ENCODE results near the gene DZIP3.

Gene DZIP3, protein sequence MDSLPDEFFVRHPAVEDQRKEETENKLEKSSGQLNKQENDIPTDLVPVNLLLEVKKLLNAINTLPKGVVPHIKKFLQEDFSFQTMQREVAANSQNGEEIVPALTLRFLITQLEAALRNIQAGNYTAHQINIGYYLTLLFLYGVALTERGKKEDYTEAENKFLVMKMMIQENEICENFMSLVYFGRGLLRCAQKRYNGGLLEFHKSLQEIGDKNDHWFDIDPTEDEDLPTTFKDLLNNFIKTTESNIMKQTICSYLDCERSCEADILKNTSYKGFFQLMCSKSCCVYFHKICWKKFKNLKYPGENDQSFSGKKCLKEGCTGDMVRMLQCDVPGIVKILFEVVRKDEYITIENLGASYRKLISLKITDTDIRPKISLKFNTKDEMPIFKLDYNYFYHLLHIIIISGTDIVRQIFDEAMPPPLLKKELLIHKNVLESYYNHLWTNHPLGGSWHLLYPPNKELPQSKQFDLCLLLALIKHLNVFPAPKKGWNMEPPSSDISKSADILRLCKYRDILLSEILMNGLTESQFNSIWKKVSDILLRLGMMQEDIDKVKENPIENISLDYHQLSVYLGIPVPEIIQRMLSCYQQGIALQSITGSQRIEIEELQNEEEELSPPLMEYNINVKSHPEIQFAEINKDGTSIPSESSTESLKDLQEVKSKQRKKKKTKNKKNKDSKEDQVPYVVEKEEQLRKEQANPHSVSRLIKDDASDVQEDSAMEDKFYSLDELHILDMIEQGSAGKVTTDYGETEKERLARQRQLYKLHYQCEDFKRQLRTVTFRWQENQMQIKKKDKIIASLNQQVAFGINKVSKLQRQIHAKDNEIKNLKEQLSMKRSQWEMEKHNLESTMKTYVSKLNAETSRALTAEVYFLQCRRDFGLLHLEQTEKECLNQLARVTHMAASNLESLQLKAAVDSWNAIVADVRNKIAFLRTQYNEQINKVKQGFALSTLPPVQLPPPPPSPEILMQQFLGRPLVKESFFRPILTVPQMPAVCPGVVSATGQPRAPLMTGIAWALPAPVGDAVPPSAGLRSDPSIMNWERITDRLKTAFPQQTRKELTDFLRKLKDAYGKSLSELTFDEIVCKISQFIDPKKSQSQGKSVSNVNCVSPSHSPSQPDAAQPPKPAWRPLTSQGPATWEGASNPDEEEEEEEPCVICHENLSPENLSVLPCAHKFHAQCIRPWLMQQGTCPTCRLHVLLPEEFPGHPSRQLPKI

DNA sequence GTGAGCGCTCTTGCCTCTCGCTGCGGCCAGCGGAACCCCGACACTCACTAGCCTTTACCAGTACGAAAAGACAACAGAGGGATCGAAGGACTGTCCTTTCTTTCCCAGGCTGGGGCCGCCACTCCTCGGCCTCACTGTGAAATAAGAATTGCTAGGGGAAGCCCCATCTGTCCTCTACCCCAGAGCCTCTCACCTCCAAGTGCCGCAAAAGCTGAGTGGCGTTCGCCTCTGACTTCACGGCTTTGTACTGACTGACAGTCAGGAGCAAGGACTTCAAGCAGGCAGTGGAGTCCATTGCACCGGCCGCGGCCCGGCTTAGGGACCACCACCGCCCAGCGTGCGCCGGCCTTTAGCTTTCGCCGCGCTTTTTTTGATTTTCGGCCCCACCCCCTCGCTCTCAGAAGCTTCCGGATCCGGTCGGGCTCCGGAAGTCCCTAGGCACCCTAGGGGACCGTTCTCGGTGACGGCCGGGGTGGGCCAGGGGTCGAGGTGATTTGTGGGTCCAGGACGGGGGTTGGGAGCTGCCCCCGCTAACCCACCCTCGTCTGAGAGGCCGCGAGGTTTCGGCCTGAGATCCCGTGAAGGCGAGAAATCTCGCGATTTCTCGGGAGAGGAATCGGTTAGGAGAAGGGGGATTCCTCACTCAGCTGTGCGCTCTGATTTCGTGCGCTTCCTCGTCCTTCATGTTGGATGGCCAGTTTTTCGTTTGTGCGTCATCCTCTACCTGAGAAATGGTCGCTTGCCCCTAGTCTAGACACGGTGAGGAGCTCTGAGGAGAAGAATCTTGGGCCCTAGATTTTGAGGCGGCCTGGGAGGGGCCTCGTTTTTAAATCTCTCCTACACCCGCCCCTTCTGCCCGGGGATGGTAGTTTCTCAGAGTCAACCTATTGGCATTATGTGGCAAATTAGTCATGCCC lies at the start of gene DZIP3, which contains the start of gene CIP2A:
Gene DZIP3, plus strand, starts transcription at position 642 of the 917 bp plus-strand sequence. CDS start 15,685 bp downstream, outside the sequence.
Gene CIP2A, minus strand, starts transcription at position 358 of the 917 bp plus-strand sequence. Its CDS starts 63 bp downstream, at position 295.
- peak; percentile 48 for DNase-seq (ENCODE audit: low read depth)

DNA sequence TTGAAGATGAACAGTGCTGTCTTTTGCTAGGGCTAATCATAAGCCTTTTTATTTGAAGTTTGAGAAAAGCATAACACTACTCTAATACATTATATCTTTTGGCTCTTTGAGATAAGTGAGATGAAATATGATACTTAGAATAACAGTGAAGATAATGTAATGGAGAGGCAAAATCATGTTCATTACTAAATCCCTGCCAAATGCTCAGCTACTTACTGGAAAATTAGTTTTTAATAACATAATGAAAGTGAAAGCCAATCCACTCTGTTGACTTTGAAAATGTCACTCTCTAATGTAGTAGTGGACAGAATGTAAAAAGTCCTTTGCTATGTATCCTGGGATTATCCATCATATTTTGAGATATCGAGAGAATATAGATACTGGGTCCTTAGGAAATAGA lies 43.3 kb upstream of the DZIP3 start:
- no peak for DNase-seq (ENCODE audit: low read depth)

DNA sequence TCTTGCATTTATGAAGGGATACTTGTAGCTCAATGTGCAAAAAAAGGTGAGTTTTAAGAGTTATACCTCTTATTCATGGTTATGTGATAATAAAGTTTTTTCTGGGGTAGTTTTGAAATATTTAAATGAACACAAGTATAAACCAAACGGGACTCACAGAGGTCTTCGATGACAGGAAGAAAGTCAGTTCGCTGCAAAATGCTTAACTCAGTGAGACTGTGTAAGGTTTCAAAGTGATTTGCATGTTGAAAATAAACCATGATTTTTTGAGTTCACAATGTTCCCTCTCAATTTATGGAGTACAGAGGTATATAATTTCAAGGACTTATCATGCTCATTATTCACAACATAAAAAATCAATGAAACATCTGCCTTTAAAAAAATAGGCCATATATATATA lies 42.8 kb upstream of the DZIP3 start:
- DNase-seq (ENCODE audit: low read depth) = no peak

DNA sequence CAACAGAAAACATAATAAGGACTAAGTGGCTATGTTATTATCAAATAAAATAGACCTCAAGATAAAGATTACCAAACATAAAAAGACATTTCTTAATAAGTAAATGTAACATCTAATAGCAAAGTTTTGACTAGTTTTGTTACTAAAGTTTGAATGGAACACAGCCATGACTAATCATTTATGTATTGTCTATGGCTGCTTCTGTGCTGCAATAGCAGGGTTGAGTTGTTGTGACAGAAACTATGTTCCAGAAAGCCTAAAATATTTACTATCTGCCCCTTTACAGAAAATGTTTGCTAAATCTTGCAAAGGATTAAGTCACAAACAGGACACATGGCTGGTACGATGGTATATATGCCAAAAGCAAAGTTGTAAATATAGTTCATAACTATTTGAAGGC lies 41.2 kb upstream of the DZIP3 start:
- DNase-seq (ENCODE audit: low read depth) = no peak

DNA sequence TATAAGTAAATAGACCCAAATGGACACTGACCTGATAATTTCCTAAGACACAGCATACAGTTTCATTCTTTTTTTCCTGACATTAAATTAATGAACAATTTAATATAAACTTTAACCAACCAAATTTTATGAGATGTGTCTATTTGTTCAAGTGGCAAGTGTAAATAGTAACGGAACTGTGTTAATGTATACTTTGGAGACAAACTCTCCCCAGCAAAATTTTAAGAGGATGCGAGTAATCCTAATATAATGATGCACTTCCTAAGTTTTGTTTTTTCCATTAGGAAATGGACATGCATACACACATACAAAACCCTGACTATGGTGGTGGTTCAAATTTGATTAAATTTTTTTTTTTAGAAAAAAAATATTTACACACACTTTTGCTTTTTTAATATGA lies 40.6 kb upstream of the DZIP3 start:
- no peak for DNase-seq (ENCODE audit: low read depth)

DNA sequence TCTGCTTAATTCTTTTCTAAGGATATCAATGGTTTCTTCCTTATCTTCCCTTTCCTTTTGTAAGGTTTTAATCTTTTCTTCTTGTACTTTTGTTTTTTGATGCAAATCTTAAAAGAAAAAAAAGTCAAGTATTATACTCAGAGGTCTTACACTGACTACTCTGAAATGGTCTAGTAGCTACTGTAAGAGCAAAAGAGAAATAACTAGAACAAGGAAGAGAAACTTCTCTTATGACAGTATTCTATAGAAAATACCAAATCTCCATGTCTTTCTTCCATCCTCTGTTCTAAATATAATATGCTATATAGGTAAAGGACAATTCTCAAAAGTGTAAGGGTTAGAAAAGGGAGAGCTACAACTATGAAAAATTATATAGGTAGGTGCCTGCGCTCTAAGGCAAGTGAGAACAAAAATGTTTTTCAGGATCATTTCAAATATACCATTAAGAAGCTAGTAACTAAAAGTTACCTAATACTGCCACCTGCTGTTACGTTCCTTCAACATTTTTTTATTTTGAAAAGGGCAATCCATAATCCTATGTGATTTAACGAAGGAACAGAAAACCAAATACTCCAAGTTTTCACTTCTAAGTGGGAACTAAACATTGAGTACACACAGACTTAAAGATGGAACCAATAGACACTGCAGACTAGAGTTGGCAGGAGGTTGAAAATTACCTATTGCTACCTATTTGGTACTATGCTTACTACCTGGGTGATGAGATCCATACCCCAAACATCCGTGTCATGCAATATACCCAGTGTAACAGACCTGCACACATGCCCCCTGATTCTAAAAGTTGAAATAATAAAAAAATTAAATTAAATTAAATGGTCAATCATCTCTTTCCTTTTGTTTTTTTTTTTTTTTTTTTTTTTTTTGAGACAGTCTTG lies 37.0 kb upstream of the DZIP3 start:
- no peak for DNase-seq (ENCODE audit: low read depth)

DNA sequence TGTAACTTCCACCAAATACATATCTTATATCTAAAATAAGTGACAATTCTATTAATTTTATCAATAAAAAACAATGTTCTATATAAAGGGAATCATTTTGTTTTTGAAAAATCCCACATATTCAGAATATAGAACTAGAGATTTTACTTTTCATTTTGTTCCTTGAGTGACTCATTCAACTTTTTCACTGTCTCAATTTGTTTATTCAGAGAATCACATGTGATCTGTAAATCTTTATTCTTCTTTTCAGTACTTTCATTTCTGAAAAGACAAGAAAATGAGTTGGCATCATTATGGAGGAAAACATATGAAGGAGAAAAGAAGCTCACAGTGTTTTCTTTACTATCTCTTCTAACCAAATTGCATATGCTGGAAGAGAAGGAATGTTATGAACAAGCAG lies 35.3 kb upstream of the DZIP3 start:
- no peak for DNase-seq (ENCODE audit: low read depth)

DNA sequence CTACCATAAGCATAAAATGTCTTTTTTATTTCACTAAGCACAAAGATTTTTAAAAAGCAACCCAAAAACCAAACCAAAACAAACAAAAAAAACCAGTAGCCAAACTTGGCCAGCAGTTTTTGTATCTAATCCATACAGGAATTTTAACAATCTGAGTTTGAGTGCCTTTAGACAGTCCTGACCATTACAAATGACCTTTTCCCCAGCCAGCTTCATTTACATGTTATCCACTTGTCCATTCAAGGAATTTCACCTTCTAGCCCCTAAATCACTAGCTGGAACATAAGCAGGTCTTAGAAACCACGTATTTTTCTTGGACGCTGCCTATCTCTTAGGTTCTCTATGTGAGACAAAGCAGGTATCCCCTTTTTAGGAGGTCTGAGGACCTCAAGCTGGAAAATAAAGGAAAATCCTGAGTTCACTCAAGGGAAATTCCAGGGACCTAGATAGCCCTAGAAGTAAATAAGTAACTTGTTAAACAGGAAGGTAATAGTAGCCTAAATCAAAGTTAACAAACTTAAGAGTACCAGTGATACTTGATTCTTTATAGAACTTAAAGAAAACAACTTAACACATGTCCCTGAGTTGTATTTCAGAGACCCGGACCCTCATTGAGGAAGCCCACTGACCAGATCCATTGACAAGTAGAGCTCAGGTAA lies 34.5 kb upstream of the DZIP3 start:
- DNase-seq (ENCODE audit: low read depth) = no peak

DNA sequence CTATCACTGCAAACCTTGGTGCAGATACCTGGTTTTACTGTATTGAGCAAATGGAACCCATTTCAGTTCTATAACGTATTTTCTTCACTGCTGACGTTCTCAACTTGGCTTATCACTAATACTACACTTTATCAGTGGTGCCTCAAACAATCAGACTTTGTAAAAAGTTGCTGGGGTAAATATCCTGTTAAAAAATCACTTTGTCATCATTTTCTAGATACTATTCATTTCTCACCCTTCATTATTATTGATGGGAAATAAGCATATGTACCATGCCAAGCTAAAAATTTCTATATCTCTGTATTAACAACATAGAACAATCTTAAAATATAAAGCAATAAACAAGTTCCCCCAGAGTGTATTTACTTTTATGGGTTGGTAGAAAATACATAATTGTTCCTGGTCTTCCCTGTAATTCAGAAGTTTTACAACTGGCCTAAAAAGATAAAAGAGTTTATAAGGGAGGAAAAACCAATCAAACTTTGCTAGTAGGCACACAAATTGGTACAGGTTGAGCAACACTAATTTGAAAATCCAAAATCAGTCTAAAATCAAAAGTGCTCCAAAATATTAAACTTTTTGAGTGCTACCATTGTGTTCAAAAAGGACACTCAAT lies 33.4 kb upstream of the DZIP3 start:
- DNase-seq (ENCODE audit: low read depth) = no peak

DNA sequence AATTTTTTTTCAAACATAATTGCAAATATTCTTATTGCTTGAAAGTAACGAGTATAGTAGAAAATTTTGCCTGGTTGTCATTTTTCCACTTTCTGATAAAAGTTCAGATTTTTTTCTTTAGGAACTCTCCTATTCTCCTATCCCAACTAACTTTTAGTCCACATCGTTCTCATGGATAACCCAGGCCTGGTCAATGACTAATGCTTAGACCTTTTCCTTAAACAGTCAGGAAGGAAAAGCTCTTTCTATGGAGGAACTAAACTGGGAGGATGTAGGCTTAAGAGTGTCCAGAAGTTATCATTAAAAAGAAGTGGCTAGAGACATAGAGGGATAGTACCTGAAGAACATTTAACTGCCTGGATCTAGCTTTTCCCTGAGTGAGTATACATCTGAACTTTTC lies 27.0 kb upstream of the DZIP3 start:
- no peak for DNase-seq (ENCODE audit: low read depth)

DNA sequence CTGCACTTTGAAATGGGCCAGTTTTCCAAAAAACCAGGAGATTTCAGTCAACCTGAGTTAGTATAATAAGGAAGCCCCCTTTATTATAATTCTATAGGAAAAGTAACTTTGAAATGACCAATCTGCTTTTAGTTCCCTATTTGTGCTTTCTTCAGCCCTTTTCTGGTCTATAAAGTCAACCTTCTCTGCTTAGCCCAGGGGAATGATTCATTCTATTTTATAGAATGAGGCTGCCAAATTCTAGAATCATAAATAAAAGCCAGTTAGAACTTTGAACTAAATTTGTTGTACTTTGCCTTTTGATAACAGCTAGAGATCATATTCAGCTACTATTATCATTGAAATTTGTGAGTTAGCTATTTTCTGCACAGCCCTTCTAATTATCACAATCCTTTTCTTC lies 25.0 kb upstream of the DZIP3 start:
- no peak for DNase-seq (ENCODE audit: low read depth)

DNA sequence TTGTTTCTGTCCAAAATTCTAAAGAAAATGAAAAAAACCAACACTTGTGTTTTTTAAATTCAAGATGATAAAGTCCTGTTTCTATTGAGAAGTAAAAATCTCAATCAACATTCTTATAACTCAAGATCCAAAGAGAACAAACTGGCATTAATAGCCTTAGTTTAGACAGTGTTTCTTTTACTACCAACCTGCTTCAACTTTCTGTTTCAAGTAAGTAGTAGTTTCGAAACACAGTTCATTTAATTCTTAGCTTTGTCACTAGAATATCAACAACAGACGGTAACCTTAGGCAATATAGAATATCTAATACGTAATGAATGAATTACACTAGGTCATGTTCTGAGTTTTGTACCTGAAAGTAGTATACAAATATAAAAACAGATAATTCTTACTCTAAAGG lies 24.0 kb upstream of the DZIP3 start:
- DNase-seq (ENCODE audit: low read depth) = no peak

DNA sequence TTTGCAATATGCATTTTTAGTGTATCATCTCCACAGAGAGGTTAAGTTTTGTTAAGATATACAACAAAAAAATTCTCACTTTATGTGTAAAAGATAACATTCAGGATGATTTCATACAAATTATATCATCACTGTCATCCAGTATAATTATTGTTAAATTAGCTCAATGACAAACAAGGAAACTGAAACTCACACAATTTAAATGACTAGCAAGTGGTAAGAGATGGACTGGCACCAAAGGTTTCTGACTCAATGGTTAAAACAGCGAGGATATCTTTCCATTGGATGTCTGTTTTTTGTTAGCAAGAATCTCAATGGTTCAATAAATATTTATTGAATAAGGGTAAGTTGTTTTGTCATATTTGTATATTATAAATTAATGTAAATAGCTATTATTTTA lies 22.9 kb upstream of the DZIP3 start:
- no peak for DNase-seq (ENCODE audit: low read depth)

DNA sequence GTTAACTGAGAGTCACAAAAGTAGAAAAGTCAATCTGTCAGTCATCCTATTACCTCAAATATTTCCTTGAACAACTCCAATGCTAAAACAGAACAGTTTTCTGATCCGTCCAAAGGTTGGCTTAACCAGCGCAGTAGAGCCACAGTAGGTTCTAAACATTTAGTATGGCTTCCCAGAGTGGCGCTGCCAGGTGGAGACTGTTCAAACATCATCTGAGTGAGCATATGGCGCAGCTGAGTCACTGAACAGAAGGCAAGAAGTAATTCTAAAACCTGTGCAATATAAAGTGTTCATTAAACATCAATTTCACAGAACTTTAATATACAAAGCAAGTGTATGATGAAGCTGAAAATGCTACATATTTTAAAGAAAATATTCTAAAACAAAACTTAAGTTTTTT lies 20.2 kb upstream of the DZIP3 start:
- no peak for DNase-seq (ENCODE audit: low read depth)

DNA sequence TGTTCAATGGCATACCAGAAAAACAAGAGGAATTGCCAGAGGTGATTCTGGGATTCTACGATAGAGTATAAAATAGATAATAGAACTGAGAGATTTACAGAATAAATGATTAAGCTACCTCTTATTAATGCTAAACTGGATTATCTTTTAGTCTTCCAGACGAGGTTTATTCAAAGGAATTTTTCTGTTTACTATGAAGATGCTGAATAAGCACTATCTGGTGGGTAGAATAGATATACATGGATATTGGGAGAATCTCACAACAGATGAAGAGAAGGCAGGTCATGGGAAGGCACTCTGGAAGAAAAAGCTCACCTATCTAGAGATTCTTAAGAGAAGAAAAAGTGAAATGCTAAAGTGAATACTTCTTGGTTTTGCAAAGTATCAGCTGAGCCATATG lies 11.5 kb upstream of the DZIP3 start:
- DNase-seq (ENCODE audit: low read depth) = no peak

DNA sequence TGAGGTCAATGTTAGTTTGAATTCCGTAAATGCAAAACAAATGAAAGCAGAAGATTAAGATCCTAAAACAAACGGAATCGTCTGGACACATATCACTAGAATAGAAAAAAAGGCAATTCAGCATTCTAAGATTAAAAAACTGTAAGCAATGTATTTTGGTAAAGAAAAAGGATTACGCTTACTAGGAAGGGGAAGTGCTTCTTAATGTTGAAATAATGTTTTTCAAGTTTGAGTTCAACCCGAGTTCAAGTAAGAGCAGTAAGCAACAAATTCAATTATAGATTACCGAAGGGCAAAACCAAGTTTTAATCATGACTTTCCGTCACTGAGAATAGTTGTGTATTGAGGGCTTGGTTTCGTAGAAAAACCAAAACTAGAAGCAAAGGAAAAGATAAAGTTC lies 921 bp upstream of the DZIP3 start:
- no peak for DNase-seq (ENCODE audit: low read depth)

DNA sequence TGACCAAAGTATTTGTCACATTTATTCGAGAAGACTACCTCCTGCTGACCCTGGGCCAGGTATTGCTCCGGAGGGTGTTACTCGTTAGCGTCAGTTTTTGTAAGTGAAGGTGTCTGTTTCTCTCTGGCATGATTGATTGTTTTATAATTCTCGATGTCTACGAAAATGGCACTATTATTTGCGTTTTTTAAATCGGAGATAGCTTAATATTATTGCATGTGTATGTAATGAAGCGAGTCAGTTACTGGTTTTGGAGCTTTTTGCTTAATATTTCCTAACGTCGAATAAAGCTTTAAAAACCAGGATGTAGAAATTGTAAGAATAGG lies 439 bp downstream of the DZIP3 start:
- DNase-seq (ENCODE audit: low read depth) = no peak

DNA sequence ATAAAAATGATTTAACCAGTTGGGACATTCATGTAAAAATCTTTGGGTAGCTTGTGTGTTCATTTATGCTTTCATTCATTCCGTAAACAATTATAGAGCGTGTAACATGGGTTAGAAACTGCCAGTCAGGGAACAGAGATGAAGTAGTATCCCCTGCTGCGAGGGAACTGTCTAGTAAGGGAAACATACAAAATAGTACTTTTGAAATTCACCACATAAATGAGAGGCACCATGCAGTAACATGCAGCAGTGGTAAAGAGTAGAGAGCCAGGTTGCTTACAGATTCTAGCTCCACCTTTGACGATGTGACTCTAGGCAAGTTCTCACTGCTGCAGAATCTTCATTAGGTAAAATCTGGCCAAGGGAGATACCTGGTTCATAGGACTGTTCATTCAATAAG lies 938 bp downstream of the DZIP3 start:
- no peak for DNase-seq (ENCODE audit: low read depth)

DNA sequence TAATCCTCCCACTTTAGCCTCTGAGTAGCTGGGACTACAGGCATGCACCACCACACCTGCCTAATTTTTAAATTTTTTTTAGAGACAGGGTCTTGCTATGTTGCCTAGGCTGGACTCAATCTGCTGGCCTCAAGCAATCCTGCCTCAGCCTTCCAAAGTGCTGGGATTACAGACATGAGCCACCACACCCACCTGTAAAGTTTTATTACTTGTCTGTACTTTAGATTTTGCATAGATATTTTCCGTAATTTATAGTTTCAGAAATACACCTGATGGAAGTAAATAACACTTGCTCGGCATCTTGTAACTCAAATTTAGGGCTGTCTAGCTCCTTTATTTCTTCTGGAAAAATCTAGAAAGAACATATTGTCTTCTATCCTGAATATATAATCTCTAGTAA lies 5.8 kb downstream of the DZIP3 start:
- no peak for DNase-seq (ENCODE audit: low read depth)

DNA sequence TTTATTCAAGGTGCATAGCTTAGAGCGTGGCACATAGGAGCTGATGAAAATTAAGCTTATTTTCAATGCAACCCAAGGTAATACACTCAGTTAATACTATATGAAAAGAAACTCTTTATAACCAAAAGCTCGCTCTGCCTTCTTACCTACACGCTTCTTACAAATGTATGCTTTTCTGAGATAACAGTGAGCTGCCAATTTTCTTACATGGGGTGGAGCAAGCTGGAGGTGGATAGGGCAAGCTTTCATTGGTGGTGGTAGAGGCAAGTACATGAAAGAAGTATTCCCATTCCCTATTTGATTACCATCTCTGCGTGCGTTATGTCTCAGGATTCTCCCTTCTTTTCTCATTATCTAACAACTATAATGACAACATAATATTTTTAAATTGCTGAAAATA lies 8.9 kb downstream of the DZIP3 start:
- no peak for DNase-seq (ENCODE audit: low read depth)

Measured in CMK (cell line).